ENCODE data around the gene NEUROD2.

Gene NEUROD2

DNA sequence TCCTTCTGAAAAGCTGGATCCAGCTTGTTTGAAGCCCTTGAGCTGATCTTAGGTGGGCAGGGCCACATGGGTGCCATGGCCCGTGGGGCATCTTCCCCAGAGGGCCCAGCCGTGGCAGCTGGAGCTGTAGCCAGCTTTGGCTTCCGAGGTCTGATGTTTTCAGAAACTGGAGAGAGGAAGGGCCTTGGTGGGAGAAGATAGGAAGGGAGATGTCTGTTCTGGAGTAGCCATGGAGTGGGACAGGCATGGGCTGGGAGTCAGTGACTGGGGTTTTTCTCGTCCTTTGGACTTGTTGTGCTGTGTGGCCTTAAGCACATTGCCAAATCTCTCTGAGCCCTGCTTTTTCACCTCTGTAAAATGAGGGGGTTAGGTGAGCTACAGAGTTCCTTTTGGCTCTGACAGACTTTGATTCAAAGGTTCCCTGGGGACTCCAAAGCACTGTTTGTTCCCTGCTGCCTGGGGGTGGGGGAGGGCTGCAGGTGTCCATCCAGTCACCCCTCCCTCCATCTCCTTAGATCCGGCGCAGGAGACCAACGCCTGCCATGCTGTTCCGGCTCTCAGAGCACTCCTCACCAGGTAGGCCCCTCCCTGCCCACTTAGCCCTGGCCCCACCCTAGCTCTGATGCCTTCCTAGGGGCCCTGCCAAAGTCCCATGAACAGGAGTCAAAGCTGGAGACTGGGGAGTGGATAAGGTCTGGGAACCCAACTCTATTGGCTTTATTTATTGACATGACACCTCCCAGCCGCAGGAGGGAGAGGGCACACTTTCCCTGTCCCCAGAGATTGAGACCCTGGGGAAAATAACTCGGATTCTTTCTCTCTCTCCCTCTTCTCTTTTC lies 21.2 kb upstream of the NEUROD2 start:
- no peak for TF ChIP-seq POLR2A (IDR thresholded peaks at IDR 0.05; ENCODE audit: low read depth, low read length)
- FAIRE-seq (no peak), DNase-seq (ENCODE audit: insufficient read length, low spot score) (no peak)

DNA sequence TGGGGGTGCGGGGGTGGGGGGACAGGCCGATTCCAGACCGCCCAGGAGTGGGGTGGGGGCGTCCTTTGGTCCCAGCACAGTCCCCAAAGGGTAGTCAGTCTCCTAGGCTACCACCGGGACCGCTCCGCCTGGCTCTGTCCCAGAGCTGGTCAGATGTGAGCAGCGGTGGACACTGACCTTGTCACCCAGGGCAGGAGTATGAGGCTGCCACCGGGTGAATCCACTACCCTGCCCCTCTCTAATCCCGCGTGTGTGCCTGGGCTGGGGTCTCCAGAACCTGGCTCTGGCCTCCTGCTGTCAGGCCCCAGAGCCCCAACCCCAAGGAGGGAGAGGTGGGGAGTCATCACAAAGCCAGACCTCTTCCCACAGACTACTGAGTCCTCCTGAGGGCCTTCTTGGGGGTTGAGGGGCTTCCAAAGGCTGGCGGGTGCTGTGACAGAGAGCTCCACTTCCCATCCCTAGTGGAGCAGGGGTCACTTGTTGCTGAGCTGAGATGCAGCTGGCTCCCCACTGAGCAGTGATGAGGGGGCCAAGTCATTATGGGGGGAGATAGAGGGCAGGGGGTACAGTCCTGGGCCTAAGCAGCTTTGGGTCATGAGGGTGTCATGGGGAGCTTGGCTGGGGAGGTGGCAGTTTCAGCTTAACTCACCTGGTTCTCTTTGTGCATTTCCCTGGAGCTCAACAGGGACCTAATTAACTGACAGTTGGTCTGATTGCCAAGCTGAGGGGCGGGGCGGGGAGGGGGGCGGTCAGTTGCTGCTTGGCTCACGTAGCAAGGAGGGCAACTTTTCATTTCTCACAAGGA lies 20.2 kb upstream of the NEUROD2 start:
- DNase-seq (ENCODE audit: insufficient read length, low spot score) (no peak), FAIRE-seq (no peak)
- TF ChIP-seq POLR2A (IDR thresholded peaks at IDR 0.05; ENCODE audit: low read depth, low read length) = no peak

DNA sequence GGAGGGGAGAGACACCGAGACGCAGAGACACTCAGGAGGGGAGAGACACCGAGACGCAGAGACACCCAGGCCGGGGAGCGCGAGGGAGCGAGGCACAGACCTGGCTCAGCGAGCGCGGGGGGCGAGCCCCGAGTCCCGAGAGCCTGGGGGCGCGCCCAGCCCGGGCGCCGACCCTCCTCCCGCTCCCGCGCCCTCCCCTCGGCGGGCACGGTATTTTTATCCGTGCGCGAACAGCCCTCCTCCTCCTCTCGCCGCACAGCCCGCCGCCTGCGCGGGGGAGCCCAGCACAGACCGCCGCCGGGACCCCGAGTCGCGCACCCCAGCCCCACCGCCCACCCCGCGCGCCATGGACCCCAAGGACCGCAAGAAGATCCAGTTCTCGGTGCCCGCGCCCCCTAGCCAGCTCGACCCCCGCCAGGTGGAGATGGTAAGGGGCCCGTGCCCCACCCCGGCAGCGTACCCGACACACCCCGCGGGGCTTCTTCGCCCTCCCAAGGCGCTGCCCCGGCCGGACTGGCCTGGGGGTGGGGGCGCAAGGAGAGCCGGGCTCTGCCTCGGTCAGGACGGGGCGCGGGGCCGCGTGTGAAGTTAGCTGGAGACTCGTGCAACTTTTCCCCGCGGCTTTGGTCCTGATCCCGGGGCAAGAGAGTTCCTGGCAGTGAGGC lies 19.5 kb upstream of the NEUROD2 start:
- FAIRE-seq (no peak), DNase-seq (ENCODE audit: insufficient read length, low spot score) (no peak)
- TF ChIP-seq POLR2A (IDR thresholded peaks at IDR 0.05; ENCODE audit: low read depth, low read length) = no peak

DNA sequence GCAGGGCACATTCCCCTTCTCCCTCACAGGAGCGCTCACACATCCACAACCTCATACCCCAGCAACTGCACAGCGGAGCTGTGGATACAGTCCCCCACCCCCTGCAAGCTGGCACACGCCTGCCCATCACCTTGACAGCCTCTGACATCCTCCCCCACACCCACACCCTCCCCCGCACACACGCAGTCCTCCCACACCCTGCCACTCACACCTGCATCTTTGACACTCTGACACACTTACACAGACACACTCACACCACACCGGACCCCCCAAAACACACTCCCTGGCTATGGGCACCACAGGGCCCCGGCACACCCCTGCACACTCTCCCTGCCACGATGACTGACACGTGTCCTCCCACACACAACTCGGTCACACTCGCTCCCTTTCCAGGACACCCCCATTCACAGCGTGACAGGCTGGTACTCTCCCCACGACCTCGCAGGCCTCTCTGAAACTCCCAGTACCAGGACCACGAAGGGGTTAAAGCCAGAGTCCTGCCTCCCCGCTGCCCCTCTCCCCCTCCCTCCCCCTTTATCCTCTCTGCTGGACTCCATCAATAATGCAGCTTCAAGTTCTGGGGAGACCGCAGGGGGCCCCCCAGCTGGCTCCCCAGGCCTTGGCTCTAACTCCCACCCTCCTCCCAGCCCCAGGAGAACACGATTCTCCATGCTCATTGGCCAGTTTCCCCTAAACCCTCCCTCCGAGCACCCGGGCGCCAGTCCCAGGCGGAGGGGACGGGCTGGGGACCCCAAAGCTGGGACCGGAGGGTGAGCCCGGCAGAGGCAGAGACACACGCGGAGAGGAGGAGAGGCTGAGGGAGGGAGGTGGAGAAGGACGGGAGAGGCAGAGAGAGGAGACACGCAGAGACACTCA lies 18.7 kb upstream of the NEUROD2 start, which contains the start of gene PPP1R1B:
TSS of gene PPP1R1B (plus strand) at position 782 of the 876 bp plus-strand sequence. CDS start 441 bp downstream, outside the sequence.
- DNase-seq (ENCODE audit: insufficient read length, low spot score) (no peak), FAIRE-seq (no peak)
- TF ChIP-seq POLR2A (IDR thresholded peaks at IDR 0.05; ENCODE audit: low read depth, low read length) = no peak

DNA sequence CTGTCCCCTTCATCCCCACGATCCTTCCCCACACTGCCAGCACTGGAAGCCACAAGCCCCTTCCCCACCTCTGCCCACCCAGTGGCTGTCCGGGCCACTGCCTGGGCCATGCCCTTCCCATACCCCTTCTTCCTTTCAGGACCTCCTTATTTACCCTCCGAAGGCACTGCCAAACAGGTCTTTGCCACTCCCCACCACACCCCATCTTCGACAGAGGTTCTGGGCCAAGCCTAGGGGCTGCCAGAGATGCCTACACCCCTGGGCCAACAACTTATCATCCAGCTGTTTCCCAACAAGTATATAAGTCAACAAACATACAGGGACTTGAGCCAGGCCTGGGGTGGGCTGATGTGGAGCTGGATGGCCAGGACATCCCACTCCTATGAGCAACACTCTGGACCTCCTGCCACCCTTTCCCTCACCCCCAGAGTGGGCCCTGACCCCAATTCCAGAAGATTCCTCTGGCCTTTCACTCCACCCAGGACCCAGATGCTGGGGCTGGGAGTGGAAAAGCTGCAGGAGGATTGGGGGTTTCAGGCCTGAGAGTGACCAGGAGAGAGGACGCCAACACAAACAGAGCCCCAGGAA lies 17.6 kb upstream of the NEUROD2 start:
- no peak for FAIRE-seq
- DNase-seq (ENCODE audit: insufficient read length, low spot score) = no peak
- TF ChIP-seq POLR2A (IDR thresholded peaks at IDR 0.05; ENCODE audit: low read depth, low read length) = no peak

DNA sequence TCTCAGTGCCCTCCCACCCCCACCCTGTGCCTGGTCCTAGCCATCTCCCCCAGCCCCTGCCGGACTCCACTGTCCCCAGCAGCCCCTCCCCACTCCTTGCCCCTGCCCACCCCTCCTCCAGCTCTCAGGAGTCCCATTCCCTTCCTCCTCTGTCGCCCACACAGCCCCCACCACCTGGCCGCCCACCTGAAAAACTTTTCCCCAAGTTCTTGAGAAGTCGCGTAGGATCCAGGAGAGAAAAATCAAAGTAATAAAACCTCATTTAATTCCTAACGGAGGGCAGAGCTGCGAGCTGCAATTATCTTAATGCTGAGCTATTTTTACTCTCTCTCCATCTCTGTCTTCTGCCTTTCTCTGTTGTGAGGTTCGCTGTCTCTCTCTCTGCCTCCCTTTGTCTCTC lies 16.6 kb upstream of the NEUROD2 start:
- FAIRE-seq = no peak
- TF ChIP-seq POLR2A (IDR thresholded peaks at IDR 0.05; ENCODE audit: low read depth, low read length) = no peak
- no peak for DNase-seq (ENCODE audit: insufficient read length, low spot score)

DNA sequence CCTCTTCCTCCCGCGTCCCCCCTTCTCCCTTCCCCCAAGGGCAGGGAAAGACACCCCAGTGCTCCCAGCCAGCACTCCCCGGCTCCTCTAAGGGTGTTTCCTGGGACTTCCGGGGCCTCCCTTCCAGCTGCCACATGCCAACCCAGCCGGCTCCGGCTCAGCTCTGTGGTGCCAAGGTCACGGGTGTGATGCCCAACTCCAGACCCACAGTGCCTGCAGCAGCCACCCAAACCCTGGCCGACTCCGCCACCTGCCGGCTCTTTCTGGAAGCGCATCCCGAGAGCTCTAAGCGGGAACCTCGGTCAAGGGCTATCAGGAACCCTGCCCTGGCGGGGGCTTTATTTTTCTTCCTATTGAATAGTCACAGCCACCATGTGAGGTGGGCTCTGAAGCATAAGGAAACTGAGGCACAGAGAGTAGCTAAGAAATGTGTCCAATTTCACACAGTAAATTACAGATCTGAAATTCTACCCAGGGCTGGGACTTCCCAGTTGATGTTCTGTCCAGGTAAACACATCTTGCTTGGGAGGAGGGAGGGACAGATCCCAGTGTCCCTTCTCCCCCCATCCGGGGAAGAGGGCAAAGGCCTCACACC lies 15.7 kb upstream of the NEUROD2 start:
- DNase-seq (ENCODE audit: insufficient read length, low spot score) = peak; percentile 90
- no peak for FAIRE-seq
- no peak for TF ChIP-seq POLR2A (IDR thresholded peaks at IDR 0.05; ENCODE audit: low read depth, low read length)

DNA sequence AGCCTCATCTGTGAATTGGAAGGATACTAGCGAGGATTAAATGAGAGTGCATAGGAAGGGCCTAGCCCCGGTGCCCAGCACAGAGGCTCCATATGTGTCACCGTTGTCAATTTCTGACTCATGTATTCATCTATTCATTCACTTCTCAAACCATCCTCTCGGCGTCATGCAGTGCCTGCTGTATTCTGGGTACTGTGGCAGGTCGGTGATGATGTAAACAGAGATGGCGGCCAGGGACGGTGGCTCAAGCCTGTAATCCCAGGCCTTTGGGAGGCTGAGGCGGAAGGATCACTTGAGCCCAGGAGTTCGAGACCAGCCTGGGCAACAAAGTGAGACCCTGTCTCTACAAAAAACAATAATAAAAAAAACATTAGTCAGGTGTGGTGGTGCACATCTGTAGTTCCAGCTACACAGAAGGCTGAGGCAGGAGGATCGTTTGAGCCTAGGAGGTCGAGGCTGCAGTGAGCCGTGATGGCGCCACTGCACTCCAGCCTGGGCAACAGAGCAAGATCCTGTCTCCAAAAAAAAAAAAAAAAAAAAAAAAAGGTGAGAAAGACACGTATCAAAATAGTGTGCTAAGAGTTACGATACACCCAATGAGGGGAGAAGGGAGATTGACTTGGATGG lies 14.8 kb upstream of the NEUROD2 start:
- TF ChIP-seq POLR2A (IDR thresholded peaks at IDR 0.05; ENCODE audit: low read depth, low read length) = no peak
- FAIRE-seq (no peak), DNase-seq (ENCODE audit: insufficient read length, low spot score) (no peak)

DNA sequence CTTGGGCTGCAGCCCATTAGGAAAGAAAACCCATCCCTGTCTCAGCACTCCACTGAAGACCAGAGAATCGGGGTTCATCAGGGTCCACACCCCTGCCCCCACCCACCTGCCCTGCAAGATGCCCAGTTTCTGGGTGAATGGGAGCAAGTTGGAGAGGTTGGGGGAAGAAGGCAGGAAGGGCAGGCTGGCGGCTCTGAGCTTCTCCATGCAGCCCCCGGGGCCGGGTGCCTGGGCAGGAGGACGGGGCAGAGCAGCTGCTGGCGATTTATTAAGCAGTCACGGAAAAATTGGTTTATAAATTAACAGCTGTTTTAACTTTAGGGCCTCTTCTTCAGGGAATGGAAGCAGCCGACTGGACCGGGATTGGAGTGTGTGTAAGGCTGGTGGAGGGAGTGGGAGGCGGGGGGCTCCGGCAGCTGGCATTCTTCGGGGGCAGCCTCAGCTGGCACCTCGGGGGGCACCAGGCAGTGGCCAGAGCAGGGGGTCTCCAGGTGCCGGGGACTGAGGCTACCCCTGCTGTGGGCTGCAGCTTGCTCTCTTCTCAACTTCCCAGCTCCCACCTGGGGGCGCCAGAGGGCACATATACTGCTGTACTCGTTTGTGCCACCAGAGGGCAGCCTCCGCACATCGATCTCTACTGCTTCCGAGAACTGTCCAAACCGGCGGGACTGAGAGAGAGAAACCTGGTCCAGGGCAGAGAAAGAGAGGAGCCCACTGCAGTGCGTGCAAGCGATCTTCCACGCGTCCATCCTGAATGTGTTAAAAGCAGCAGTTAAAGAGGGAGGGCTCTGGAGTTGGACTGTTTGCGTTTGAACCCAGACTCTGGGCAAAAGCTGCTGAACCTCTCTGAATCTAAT lies 14.0 kb upstream of the NEUROD2 start:
- DNase-seq (ENCODE audit: insufficient read length, low spot score) (peak; percentile 91), FAIRE-seq (no peak)
- TF ChIP-seq POLR2A (IDR thresholded peaks at IDR 0.05; ENCODE audit: low read depth, low read length) = no peak

DNA sequence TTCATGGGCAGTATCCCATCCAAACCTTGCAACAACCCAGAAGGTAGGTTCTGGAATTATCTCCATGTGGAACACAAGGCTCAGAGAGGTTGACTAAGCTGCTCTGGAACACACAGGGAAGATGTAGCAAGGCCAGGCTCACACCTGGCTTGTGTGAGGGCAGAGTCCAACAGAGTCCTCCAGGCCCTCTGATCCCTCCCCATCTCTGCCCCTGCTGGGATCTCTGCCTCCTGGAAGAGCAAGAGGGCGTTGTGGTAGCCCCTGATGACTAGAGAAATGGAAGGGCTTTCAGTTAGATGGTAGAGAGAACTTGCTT lies 12.0 kb upstream of the NEUROD2 start:
- DNase-seq (ENCODE audit: insufficient read length, low spot score) = no peak
- TF ChIP-seq POLR2A (IDR thresholded peaks at IDR 0.05; ENCODE audit: low read depth, low read length) = no peak
- FAIRE-seq = no peak

DNA sequence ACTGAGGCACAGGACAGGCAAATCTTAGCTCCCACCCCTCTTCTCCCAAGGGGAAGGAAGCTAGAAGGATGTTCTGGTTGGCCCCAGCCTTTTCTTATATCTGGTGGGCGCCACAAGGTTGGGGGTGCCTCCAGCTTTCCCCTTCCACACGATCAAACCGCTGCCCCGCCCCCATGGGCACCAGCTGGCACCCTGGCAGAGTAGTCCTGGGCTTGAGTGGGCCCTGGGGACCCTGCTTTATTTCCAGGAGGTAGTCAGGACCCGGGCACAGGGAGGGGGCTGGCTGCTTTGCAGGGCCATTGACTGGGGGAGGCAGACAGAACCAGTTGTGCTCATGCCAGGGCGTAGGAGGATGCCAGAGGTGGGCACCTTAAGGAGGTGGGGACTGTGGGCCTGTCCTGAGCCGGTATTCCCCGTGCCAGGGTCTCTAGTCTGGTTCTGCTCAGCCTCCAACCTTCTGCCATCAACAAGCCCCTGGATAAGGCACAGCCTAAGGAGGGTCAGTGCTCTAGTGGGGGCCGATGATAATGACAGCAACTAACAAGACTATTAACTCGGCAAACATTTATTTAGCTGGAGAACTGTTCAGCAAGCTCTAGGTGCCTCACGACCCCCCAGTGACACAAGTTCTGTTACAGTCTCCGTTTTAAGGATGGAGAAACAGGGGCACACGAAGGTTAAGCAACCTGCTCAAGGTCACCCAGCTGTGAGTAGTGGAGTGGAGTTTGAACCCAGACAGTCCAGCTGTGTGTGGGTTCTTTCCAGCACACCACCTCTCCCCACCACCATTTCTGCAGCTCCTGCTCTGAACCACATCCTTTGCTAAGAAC lies 11.5 kb upstream of the NEUROD2 start:
- FAIRE-seq (no peak), DNase-seq (ENCODE audit: insufficient read length, low spot score) (no peak)
- no peak for TF ChIP-seq POLR2A (IDR thresholded peaks at IDR 0.05; ENCODE audit: low read depth, low read length)

Measured in H54 (cell line).